ENCODE measurements around the gene DCLK1.

Gene DCLK1

DNA sequence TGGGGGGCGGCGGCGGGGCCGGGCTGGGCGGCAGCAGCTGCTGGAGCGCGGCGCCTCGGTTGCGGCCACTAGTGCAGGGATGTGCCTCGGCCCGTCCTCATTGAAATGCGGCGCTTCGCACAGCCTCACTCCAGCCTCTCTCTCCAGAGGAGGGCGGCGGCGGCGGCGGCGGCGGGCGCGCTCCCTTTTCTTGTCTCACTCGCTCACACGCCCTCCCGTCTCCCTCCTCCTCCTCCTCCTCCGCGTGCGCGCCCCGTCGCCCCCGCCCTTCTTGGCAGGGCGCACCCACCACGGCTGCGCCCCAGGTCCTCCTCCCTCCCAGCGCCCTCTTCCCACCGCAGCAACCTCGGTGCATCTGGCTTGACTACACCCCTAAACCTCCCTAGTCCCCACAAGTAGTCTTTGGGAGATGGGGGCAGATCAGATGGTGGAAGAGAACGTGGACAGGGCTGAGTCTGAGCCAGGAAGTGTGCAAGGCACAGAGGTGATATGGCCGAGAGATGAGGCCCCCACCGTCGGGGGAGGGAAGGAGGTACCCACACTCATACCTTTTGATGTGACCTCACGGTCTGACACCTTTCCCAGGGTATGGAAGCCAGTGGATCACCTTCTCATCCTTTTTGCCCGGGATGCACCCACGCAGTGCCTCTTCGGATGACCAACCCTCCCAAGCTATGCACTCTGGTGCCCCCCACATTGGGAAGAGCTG is at the start of gene DCLK1:
DCLK1 (minus strand) TSS at position 161 of the 709 bp plus-strand sequence.
- peak within 1 kb of the TSS; percentile 45 for H3K4me3 ChIP-seq (ENCODE audit: control insufficient read depth, low read depth, low read length)
- no peak for DNase-seq (ENCODE audit: low read depth)
- TF ChIP-seq, protein P1, sequence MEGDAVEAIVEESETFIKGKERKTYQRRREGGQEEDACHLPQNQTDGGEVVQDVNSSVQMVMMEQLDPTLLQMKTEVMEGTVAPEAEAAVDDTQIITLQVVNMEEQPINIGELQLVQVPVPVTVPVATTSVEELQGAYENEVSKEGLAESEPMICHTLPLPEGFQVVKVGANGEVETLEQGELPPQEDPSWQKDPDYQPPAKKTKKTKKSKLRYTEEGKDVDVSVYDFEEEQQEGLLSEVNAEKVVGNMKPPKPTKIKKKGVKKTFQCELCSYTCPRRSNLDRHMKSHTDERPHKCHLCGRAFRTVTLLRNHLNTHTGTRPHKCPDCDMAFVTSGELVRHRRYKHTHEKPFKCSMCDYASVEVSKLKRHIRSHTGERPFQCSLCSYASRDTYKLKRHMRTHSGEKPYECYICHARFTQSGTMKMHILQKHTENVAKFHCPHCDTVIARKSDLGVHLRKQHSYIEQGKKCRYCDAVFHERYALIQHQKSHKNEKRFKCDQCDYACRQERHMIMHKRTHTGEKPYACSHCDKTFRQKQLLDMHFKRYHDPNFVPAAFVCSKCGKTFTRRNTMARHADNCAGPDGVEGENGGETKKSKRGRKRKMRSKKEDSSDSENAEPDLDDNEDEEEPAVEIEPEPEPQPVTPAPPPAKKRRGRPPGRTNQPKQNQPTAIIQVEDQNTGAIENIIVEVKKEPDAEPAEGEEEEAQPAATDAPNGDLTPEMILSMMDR (IDR thresholded peaks at IDR 0.05; ENCODE audit: control insufficient read depth, insufficient read depth, low read depth, low read length, missing control alignments) = no peak

DNA sequence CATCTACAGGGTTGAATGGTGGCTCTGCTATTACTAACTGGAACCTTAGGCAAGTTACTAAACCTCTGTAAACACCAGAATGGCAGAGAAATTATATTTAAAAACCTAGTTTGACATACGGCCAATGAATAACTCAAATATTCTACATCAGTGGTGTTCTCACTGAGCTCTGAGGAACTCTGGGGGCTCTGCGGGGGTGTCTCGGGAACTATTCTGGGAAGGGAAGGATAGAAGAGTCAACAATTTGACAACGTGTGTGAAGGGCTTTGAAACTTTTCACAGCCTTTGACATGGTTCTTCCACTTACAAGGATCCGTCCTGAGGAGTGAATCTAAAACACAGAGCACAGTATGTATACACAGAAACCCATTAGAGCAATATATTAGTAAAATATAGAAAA is 44.4 kb upstream of the DCLK1 start:
- H3K4me3 ChIP-seq (ENCODE audit: control insufficient read depth, low read depth, low read length) = no peak overlapping the region
- DNase-seq (ENCODE audit: low read depth) = no peak
- TF ChIP-seq, protein P1 (IDR thresholded peaks at IDR 0.05; ENCODE audit: control insufficient read depth, insufficient read depth, low read depth, low read length, missing control alignments) = no peak

DNA sequence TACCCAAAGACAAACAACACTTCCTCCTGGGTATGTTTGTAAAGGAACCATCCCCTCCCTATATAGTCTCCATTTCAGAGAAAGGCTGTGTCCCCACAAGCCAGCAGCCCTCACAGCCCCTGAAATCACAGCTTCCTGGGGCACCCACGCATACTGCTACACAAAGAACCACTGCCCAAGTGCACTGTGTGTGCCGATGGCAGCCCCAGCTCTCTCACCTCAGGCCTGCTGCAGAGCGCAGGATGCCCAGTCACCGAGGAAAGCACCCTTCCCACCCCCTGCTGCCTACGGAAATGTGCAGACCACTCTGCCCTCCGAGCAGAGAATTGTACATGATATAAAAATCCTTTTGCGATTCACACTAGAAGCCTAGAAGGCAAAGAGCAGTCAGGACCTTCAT is 43.7 kb upstream of the DCLK1 start:
- H3K4me3 ChIP-seq (ENCODE audit: control insufficient read depth, low read depth, low read length) = no peak overlapping the region
- DNase-seq (ENCODE audit: low read depth) = no peak
- TF ChIP-seq, protein P1 (IDR thresholded peaks at IDR 0.05; ENCODE audit: control insufficient read depth, insufficient read depth, low read depth, low read length, missing control alignments) = no peak

DNA sequence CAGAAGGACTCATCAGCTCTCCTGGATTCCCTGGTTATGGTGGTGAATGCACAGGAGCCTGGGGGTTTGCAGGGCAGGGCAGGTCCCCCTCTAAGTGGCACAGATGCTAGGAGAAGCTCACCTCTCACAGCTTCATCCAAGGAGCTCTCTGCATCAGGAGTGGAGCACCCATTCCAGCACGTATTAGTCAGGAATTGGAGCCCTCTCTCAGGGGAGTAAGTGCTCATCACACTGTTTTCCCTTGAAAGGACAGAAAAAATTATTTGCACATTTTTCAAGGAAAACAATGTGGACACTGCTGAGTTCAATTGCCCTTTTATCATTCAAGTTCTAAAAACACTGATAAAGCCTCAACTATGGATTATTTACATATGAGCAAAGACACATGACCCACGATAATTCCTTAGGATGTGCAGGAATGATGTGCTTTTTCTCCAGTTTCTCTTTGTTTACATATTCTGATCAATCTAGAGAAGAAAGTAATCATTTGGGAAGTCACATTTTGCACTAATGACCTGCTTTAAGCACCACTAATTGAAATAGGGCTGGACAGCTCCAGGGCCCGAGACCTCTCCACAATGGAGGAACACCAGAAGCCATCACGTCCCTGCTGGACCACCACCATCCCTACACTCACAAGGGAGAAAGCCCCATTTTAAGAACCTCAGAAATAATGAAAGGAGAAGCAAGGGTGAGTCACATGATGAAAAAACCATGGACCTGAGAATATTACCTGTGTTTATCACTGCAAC is 42.6 kb upstream of the DCLK1 start:
- H3K4me3 ChIP-seq (ENCODE audit: control insufficient read depth, low read depth, low read length) = no peak overlapping the region
- TF ChIP-seq, protein P1 (IDR thresholded peaks at IDR 0.05; ENCODE audit: control insufficient read depth, insufficient read depth, low read depth, low read length, missing control alignments) = no peak
- no peak for DNase-seq (ENCODE audit: low read depth)

DNA sequence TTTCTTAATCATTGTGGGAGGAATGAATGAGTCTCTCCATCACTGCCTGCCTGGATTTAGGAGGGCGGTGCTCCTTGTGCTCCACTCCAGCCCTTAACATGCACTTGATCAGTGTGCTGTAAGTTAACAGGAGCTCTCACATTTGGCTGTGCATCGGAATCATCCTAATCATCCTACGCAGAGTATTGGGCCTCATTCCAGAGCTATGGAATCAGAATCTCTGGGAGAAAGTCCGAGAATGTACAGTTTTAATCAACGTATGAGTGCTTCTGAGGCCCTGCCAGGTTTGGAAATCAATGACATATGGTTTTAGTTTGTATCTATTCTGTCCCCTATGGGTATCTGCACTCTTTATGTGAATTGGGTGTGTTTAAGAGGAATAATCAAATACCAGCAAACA is 34.9 kb upstream of the DCLK1 start:
- TF ChIP-seq, protein P1 (IDR thresholded peaks at IDR 0.05; ENCODE audit: control insufficient read depth, insufficient read depth, low read depth, low read length, missing control alignments) = no peak
- no peak for DNase-seq (ENCODE audit: low read depth)
- H3K4me3 ChIP-seq (ENCODE audit: control insufficient read depth, low read depth, low read length) = no peak overlapping the region

DNA sequence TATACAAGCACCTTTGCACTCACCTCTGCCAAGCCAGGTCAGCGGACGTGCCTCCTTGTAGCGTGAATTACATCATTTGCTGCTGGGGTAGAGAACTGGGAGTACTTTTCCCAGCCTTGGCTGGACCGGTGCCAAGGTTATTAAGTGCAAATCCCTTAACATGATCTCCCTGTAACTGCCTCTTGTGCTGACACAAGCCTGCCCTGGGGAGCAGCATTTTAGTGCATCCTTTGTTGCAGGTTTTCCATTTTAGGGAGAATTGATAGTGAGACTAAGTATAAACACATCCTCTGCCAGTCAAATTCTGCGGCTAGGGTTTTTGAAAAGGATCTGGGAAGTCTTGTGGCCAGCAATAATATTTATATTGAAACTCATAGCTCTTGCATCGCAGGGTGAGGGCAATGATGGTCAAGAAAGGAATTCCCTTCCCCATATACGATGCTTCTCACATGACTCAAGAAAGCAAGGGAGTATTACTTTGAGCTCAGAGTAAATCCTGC is 32.7 kb upstream of the DCLK1 start:
- TF ChIP-seq, protein P1 (IDR thresholded peaks at IDR 0.05; ENCODE audit: control insufficient read depth, insufficient read depth, low read depth, low read length, missing control alignments) = no peak
- H3K4me3 ChIP-seq (ENCODE audit: control insufficient read depth, low read depth, low read length) = no peak overlapping the region
- peak; percentile 59 for DNase-seq (ENCODE audit: low read depth)

All from AG09309 (cell line).